A172 (cell line): Measurements from ENCODE around the gene RHOU. TPM values are rescaled to one million over a fixed set of nuclear protein-coding genes. Genes with fewer than 3 reads are reported as not detected.
"Not testable (repeated sequence)": the region's sequence is repeated elsewhere in the genome, so short reads cannot be mapped to it uniquely, and the experiment has no call there.

Experiments
- DNase-seq: peaks from one replicate; pipeline ENCODE4 v3.0.0-alpha.2; 2015; ENCODE audit warnings: low spot score
- total RNA-seq: library from RNA; depleted of rRNA; stranded (reverse); fragments of >200 nt; shearing (Covaris generic); gene quantifications from 2 replicates; pipeline ENCODE4 v1.2.3, GENCODE V29; 2014

Gene RHOU
- total RNA-seq, 1 experiment from 2014 or later: 1.8 TPM

DNA sequence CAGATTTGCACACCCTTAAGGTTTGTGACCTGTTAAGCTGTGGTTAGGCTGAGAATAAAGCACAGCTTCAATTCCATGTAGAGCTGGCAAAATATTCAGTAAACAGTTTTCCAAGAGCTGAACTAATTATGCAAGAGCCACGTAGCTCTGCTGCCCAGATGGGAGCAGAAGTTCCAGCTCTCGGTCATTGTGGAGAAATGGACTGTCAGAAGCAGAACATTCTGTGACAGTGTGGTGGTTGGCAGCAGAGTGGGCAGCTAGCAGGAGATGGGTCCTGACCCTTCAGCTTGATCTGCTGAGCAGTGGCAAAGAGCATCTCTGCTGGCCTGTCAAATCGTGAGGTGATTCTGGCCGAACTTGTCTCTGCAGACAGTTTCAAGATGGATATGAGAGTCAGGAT, 23.2 kb downstream of the RHOU start:
- DNase-seq: no peak

DNA sequence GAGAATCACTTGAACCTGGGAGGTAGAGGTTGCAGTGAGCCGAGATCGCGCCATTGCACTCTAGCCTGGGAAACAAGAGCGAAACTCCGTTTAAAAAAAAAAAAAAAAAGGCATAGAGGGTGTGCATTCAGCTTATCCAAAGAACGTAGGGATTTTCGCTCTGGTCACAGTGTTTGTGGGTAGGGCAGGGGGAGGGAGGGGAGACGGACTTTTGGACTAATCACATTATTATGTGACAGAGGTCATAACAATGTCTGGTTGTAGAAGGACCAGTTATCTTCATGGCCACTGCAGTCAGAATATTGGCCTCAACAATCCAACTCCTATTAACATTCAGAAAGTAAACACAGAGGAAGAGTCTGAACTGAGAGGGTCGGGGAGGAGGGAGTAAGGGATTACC, 25.7 kb downstream of the RHOU start:
- no peak for DNase-seq

DNA sequence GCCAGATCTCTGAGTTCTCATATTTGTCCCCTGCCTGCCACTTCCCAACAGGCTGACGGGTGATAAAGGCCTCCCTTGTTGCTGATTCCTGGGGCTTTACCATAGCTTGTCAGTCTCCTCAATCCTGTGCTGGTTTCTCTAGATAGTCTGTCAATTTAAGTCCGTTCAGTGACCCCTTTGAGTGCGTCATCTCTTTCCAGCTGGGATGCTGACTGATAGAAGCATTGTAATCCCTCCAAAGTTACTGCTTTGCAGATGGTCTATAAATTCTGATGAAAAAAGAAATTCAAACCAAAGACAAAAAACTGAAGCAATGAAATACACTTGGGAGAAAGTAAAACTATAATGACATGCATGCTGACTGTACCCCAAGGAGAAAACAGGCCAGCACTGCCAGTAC, 28.3 kb downstream of the RHOU start:
- DNase-seq: no peak

GRCh38 chr1:228765168-228765946, 30.1 kb downstream of the RHOU start:
- no peak for DNase-seq

DNA sequence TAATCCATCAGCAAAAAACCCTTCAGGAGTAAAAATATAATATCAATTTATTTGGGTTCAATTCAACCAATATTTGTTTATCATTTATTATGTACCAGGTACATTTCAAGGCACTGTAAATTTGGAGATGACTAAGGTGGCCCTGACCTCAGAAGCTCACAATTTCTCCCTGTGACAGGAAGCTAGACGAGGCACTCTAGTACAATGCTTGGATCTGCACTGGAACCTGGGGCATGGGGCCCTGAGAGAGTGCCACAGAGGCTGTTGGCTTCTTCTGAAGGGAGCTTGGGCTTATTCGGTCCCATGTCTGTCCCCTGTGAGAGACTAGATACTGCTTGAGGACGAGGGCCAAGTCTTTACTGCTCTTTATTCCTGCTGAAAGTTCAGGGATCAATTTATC, 31.5 kb downstream of the RHOU start:
- DNase-seq: no peak

- no peak for DNase-seq
These were observed 32.5 kb downstream of the RHOU start for GRCh38 chr1:228767636-228768354.

- DNase-seq: no peak
These were observed 33.2 kb downstream of the RHOU start for GRCh38 chr1:228768355-228769000.

GRCh38 chr1:228770779-228771223, 35.5 kb downstream of the RHOU start:
- no peak for DNase-seq

- DNase-seq: no peak
These were observed 37.4 kb downstream of the RHOU start for GRCh38 chr1:228772516-228773212.

GRCh38 chr1:228775946-228776345, 40.7 kb downstream of the RHOU start:
- DNase-seq: not testable (repeated sequence)

DNA sequence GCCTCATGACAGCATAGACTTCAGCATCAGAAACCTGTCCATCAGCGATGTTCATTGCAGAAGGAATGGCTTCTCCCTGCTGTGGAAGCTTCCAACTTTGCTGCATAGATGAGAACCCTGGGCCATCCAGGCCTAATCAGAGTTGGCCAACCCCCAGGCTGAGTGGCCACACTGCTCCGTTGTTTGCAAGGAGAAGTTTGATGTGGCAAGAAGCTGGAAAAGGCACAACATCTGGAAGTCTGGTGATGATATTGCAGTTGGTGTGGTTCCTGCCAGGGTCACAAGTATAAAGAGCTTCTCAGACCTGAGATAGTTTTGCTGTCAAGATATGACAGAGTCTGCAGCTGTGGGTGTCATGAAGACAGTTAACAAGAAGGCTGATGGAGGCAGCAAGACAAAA, 41.2 kb downstream of the RHOU start:
- no peak for DNase-seq

- DNase-seq: no peak
These were observed 42.0 kb downstream of the RHOU start for GRCh38 chr1:228777236-228777635.

DNA sequence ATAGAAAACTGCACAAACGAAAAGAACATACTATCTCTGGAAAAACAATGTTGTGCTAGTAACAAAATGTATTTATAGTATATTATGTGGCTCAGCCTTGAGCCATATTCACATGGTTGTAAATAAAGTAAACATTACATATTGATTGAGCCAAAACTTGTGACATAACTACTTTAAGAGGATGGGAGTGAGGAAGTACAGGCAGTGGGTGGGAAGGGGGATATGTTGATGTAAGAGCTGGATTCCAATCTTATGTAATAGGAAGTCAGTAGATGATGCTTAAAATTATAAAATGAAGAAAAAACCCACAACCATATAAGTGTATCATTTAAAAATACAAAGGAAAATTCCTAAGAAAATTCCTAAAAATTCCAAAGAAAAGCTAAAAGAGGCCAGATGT, 42.7 kb downstream of the RHOU start:
- no peak for DNase-seq

GRCh38 chr1:228778466-228778865, 43.2 kb downstream of the RHOU start:
- DNase-seq: no peak

DNA sequence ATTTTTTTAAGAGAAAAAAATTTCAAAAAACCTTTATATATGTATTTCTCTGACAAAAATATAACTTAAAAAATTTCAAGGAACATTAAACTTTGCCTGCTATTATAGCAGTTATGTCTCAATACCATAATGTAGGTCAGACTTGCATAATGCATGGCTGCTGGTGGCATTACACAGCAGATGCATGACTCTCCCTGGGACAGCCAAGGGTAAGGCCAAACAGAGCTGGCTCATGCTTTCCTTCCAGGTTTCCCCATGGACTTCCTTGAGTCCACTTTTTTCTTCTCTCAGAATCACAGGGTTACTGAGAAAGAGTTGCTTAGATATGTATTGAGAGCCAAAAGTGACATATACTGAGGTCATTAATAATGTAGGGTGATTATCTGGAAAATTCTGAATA, 43.7 kb downstream of the RHOU start:
- DNase-seq: no peak

DNA sequence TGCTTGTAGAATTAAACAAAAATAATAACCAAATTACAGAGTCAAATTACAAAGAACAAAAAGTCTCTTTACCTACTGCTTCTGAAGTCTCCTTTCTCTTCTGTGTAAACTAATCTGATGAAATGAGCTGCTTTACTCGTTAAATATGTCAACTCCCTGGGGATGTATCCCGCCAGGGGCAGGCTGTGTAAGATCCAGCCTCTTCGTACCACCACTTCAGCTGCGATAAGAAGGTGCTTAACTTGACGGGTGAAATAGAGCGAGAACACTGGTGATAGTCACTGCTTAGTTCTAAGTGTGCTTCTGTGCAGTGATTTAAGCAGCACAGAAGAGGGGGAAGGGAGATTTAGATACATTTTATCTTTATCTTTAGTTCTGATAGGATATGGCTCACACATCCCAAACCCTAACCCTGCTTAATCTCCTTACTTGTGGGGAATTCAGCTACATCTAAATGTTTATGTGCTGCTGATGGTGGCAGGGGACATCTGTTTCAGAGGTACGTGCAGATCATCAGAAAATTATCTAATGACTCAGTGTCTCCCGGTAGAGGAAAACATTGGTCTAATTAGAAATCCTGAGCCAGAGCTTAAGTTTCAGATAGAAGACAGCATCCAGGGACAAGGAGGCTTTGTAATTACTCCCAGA, 46.0 kb downstream of the RHOU start:
- DNase-seq: peak; percentile 21

- DNase-seq: no peak
These were observed 46.8 kb downstream of the RHOU start for GRCh38 chr1:228781809-228782661.

- DNase-seq: peak; percentile 21
These were observed 47.6 kb downstream of the RHOU start for GRCh38 chr1:228782662-228783417.

- no peak for DNase-seq
These were observed 48.2 kb downstream of the RHOU start for GRCh38 chr1:228783418-228784040.
